ENCODE results near the gene MCRS1.

DNA sequence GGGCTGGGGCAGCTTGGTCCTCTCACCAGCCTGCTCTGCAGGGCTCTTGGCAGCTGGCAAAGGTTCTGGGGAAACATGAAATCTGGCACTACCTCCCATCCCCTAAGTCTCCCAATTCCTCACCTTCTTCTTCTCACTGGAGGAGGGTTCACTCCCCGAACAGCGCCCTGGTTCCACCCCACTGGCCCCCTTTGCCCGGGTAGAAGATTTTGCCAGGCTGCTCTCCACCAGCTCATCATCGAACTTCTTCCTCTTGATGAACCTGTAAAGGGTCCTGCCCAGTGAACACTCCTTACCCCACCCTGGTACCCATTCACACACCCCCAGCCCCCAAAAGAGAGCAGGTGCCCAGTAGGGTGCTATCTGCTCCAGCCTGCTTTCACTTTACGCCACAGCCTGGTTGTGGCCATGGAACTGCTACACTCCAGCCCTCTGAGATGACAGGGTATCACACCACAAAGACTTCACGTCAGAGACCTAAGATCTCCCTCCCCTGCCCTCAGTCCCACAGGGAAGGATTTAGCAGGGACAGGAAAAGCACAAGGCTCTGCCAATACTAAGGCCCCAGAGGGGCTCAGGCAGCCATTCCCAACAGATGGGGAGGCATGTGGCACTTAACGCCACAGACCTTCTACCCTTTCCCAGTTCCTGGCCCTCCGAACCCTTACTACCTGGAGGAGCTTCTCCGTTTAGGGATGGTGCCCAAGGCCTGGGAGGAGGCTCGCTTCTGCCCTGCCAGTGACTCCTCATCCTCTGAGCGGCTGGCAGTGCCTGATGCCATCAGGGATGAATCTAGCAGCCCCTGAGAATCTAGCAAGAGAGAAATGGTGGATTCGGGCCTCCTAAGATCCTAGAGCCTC, 2.3 kb downstream of the MCRS1 start:
- TF ChIP-seq POLR2A (IDR thresholded peaks at IDR 0.05) (no peak), CTCF (IDR thresholded peaks at IDR 0.05) (no peak)
